Activated CD4-positive, alpha-beta T cell treated with anti-CD3 and anti-CD28 coated beads, Interleukin-10, Interleukin-2, amounts not matched to agents 100 ng/mL and 50 ng/mL, durations not matched to agents 16 hours and 8 hours (primary cell): Measurements from ENCODE around the gene FAU.
"Not testable (repeated sequence)": the region's sequence is repeated elsewhere in the genome, so short reads cannot be mapped to it uniquely, and the experiment has no call there.

Source experiments
- DNase-seq: peaks from one replicate; pipeline ENCODE4 v3.0.0-alpha.2; 2020

FAU gene

GRCh38 chr11:65118891-65119669 is 2.9 kb downstream of the FAU start:
- not testable (repeated sequence) for DNase-seq

GRCh38 chr11:65118097-65118837 is 3.7 kb downstream of the FAU start:
- DNase-seq, result no peak

DNA sequence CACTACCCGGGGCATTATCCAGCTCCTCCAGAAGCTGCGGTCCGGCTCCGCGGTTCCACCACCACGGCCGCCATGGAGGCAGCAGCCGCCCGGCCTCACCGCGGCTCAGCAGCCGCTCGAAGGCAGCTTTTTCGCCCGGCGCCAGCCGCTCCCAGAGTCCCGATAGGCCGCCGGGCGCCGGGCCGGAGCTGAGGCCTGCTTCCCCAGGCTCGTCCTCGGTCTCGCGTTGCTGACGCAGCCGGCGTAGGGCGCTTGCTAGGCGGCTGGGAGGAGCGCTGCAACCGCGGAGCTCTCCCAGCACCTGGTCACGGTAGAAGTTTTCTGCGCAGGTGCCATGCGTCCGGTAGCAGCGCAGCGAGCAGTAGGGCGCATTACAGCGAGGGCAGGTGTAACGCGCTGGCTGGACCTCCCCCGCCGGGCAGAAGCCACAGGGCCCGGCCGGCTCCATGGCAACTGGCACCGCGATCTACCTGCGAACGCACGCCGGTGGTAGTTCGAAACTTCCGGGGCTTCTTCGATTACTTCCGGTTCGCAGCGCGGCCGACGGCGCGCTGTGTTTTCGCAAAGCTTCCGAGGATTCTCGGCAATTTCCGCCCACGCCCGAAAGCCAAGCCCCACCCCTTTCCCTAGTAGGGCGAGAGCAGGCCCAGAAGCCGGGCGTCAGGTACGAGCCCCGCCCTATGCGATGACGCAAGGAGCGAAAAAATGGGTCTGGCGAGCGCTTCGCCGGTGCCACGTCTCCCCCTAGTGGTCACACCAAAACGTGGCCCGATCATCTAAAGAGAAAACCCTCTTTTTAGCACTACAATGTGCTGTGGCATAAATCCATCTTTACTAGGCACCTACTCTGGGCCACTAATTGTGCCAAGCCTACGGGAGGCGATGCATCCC is 4.5 kb downstream of the FAU start, which contains the start of gene ZNHIT2:
ZNHIT2 (minus strand) TSS at position 496 of the 891 bp plus-strand sequence; CDS start at position 448, 48 bp downstream.
- peak; percentile 100 for DNase-seq

GRCh38 chr11:65116370-65117205 is 5.3 kb downstream of the FAU start:
- peak; percentile 80 for DNase-seq

GRCh38 chr11:65115361-65116082 is 6.4 kb downstream of the FAU start:
- no peak for DNase-seq

GRCh38 chr11:65114538-65115171 is 7.3 kb downstream of the FAU start:
- no peak for DNase-seq

GRCh38 chr11:65113839-65114238 is 8.1 kb downstream of the FAU start:
- no peak for DNase-seq

DNA sequence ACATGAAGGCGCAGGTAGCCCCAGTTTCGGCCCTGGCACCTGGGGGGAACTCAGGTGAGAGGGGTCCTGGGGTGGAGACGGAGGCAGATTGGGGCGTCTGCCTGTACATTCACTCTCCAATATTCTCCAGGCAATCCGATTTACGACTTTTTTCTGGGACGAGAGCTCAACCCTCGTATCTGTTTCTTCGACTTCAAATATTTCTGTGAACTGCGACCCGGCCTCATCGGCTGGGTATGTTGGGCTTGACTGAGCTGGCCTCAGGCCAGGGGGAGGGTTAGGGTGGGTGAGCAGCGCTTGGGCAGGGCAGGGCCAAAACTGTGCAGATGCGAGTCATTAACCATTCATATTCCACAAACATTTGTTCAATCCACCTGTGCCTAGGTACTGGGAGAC is 8.6 kb downstream of the FAU start:
- no peak for DNase-seq

- DNase-seq, result peak; percentile 83
These were observed 9.2 kb downstream of the FAU start for GRCh38 chr11:65112546-65113360.

DNA sequence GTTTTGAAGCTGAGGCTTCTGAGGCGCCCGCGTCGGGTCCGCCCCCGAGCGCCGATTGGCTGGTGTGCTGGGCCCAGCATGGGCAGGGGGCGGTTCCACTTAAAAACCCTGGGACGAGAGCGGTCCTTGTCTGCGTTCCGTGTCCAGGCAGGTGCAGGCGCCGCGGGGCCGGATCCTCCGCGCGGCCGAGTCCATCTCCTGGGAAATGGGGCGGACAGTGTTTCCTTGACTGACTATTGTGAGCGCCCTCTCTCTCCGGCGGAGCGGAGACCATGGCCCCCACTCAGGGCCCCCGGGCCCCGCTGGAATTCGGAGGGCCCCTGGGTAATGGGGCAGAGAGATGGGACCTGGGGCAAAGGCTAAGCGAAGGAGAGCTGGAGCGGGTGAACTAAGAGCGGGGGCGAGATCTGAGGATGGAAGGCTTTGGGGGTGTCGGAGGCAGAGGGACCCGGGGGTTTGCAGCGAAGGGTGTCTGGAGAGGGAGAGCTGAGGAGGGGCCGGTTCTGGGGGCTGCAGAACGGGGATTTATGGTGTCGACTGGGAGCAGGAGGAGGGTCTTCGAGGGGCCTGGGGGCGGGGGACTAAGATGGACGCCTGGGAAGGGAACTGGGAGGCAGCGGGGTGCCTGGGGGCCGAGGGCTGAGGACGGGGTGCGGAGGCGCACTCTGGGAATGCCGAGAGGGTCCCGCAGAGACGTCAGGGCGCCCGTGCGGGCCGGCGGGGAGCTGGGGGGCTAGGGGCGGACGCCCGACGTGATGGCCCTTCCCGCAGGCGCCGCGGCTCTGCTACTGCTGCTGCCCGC is 10.0 kb downstream of the FAU start, which contains the start of gene TM7SF2:
TM7SF2 (plus strand) TSS at position 129 of the 802 bp plus-strand sequence; CDS start at position 273, 144 bp downstream.
- DNase-seq, result peak; percentile 98

DNA sequence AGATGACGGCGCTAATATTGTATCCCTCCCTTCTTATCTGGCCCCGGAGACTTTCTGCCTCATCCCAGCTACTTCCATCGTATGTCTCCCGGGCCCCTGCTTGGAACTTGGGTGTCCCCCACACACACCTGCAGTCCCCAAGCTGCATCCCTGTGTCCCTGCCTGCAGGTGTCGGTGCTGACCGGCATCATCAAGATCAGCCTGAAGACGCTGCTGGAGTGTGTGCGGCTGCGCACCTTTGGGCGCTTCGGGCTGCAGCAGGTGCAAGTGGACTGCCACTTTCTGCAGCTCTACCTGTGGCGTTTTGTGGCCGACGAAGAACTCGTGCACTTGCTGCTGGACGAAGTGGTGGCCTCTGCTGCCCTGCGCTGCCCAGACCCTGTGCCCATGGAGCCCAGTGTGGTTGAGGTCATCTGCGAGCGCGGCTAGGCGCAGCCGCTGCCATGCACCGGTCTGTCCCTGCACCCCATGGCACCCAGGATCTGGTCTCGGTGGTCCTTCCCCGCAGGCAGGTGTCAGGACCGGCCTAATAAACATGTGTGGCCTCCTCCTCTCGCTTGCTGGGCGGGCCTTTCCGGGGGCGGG is 10.7 kb downstream of the FAU start:
- no peak for DNase-seq

GRCh38 chr11:65110354-65110861 is 11.5 kb downstream of the FAU start:
- DNase-seq, result peak; percentile 94

DNA sequence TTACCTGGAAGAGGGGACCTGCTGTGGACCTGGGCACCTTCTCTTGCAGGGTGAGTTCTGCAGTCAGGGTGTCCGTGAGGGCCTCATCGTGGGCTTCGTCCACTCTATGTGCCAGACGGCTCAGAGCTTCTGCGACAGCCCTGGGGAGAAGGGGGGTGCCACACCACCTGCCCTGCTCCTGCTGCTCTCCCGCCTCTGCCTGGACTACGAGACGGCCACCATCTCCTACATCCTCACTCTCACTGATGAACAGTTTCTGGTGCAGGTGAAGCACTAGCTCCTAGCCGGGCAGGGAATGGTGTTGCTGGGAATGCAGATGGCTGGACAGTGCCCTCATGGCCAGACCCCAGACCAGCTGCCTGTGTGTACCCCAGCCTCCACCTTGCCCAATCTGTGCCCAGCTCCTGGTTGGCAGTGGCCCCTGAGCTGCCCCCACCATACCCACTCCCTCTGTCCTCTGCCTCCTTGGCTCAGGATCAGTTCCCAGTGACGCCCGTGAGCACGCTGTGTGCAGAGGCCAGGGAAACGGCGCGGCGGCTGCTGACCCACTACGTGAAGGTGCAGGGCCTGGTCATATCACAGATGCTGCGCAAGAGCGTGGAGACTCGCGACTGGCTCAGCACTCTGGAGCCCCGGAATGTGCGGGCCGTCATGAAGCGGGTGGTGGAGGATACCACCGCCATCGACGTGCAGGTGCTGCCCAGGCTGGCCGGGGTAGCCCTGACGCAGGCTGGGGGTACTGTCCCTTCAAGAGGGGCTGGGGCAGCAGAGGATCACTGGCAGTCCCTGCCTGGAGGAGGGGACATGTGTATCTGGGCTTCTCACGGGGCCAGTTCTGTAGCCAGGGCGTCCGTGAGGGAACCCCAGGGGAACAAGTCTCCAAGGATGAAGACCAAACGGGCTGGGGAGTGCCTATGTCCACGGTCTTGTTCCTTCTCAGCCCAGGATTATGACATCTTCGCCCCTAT is 12.4 kb downstream of the FAU start:
- no peak for DNase-seq

DNA sequence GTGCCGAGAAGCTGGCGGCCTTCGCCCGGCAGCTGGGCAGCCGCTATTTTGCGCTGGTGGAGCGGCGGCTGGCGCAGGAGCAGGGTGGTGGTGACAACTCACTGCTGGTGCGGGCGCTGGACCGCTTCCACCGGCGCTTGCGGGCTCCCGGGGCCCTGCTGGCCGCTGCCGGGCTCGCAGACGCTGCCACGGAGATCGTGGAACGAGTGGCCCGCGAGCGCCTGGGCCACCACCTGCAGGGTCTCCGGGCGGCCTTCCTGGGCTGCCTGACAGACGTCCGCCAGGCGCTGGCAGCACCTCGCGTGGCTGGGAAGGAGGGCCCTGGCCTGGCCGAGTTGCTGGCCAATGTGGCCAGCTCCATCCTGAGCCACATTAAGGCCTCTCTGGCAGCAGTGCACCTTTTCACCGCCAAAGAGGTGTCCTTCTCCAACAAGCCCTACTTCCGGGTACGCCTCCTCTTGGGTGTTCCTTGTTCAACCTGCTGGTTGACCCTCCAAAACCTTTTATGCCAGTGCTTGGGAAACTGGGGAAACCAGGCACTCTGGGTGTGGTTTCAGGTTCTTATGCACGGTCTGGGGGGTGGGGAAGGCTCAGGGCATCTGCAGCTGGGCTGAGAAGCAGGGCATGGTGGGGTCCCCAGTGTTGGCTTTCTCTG is 13.3 kb downstream of the FAU start:
- no peak for DNase-seq

DNA sequence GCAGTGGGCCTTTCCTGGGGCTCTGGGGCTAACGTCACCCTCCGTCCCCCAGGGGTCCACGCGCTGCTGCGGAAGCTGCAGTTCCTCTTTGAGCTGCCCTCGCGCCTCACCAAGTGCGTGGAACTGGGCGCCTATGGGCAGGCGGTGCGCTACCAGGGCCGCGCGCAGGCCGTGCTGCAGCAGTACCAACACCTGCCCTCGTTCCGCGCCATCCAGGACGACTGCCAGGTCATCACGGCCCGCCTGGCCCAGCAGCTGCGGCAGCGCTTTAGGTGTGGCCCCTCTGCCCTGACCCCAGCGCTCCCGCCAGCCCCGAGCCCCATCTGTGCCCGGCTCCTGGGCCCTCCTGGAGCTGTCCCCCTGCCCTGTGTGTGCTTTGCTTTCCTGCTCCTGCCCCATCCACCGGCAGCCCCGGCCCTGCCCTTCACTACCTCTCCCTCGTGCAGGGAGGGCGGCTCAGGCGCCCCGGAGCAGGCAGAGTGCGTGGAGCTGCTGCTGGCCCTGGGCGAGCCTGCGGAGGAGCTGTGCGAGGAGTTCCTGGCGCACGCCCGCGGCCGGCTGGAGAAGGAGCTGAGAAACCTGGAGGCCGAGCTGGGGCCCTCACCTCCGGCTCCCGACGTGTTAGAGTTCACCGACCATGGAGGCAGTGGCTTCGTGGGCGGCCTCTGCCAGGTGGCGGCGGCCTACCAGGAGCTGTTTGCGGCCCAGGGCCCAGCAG is 14.0 kb downstream of the FAU start:
- no peak for DNase-seq

- no peak for DNase-seq
These were observed 14.9 kb downstream of the FAU start for GRCh38 chr11:65107078-65107477.
